ENCODE results near the gene HTT.

Gene HTT

DNA sequence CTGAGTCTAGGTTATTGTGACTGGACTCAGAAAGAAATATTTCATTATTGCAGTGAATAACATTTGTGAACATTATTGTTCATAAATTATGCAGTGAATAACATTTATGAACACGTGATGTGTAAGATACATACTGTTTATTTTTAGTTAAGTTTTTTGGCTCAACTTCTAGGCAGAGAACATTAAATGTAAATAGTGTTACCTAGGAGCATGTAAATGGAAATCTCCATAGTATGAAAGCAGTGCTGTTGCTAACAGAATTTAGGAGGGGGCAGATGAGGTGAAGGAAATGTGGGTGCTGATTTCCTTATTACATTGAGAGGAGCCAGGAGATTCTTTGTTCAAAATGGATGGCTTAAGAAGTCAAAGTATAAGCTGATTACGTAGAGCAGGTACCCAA, 45.0 kb downstream of the HTT start:
- Histone ChIP-seq H3K27ac (ENCODE audit: low read depth, low read length) (no peak overlapping the region), H3K4me1 (ENCODE audit: control insufficient read depth, low read length) (no peaks in the 10 kb centered on the region), H3F3A (ENCODE audit: control insufficient read depth, insufficient read depth) (peaks cover 3% of the 10 kb centered on the region; the same call in 1 of the 2 replicates), H3K9me3 (ENCODE audit: control insufficient read depth, insufficient read depth, low read length) (no peaks in the 10 kb centered on the region), H3K4me2 (ENCODE audit: low read length) (no peak overlapping the region), H3K36me3 (ENCODE audit: control insufficient read depth, low read length) (peaks cover 97% of the 10 kb centered on the region), H3K4me3 (ENCODE audit: low read length) (no peak overlapping the region), H4K20me1 (ENCODE audit: control insufficient read depth, insufficient read depth, low read depth, low read length) (no peaks in the 10 kb centered on the region), H3K9me2 (replicated peaks; ENCODE audit: control insufficient read depth, low read length) (no peaks in the 10 kb centered on the region), H3K27me3 (ENCODE audit: control insufficient read depth, low read length) (no peaks in the 10 kb centered on the region), H3K79me2 (ENCODE audit: control insufficient read depth, low read length) (no peaks in the 10 kb centered on the region)
- no peak for TF ChIP-seq EZH2phosphoT487 (IDR thresholded peaks at IDR 0.05; ENCODE audit: borderline replicate concordance, low read length)
- TF ChIP-seq, protein P1, sequence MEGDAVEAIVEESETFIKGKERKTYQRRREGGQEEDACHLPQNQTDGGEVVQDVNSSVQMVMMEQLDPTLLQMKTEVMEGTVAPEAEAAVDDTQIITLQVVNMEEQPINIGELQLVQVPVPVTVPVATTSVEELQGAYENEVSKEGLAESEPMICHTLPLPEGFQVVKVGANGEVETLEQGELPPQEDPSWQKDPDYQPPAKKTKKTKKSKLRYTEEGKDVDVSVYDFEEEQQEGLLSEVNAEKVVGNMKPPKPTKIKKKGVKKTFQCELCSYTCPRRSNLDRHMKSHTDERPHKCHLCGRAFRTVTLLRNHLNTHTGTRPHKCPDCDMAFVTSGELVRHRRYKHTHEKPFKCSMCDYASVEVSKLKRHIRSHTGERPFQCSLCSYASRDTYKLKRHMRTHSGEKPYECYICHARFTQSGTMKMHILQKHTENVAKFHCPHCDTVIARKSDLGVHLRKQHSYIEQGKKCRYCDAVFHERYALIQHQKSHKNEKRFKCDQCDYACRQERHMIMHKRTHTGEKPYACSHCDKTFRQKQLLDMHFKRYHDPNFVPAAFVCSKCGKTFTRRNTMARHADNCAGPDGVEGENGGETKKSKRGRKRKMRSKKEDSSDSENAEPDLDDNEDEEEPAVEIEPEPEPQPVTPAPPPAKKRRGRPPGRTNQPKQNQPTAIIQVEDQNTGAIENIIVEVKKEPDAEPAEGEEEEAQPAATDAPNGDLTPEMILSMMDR (IDR thresholded peaks at IDR 0.05; ENCODE audit: low read depth, low read length, poor library complexity, severe bottlenecking): no peak

DNA sequence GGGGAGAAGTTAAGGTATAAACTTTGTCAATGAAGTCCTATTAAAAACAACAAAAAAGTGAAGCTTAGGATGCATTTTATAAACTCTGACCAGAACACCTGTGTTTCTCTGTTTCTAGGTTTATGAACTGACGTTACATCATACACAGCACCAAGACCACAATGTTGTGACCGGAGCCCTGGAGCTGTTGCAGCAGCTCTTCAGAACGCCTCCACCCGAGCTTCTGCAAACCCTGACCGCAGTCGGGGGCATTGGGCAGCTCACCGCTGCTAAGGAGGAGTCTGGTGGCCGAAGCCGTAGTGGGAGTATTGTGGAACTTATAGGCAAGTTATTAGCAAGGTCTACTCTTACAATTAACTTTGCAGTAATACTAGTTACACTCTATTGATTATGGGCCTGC, 46.6 kb downstream of the HTT start:
- Histone ChIP-seq H3K4me3 (ENCODE audit: low read length) (no peak overlapping the region), H3K27me3 (ENCODE audit: control insufficient read depth, low read length) (no peaks in the 10 kb centered on the region), H3K27ac (ENCODE audit: low read depth, low read length) (no peak overlapping the region), H3K79me2 (ENCODE audit: control insufficient read depth, low read length) (no peaks in the 10 kb centered on the region), H3K4me2 (ENCODE audit: low read length) (no peak overlapping the region), H3K36me3 (ENCODE audit: control insufficient read depth, low read length) (peaks cover 87% of the 10 kb centered on the region), H4K20me1 (ENCODE audit: control insufficient read depth, insufficient read depth, low read depth, low read length) (no peaks in the 10 kb centered on the region), H3K9me2 (replicated peaks; ENCODE audit: control insufficient read depth, low read length) (no peaks in the 10 kb centered on the region), H3K4me1 (ENCODE audit: control insufficient read depth, low read length) (no peaks in the 10 kb centered on the region), H3F3A (ENCODE audit: control insufficient read depth, insufficient read depth) (peaks cover 3% of the 10 kb centered on the region; the same call in 1 of the 2 replicates), H3K9me3 (ENCODE audit: control insufficient read depth, insufficient read depth, low read length) (no peaks in the 10 kb centered on the region)
- TF ChIP-seq, protein P1 (IDR thresholded peaks at IDR 0.05; ENCODE audit: low read depth, low read length, poor library complexity, severe bottlenecking): no peak
- no peak for TF ChIP-seq EZH2phosphoT487 (IDR thresholded peaks at IDR 0.05; ENCODE audit: borderline replicate concordance, low read length)

DNA sequence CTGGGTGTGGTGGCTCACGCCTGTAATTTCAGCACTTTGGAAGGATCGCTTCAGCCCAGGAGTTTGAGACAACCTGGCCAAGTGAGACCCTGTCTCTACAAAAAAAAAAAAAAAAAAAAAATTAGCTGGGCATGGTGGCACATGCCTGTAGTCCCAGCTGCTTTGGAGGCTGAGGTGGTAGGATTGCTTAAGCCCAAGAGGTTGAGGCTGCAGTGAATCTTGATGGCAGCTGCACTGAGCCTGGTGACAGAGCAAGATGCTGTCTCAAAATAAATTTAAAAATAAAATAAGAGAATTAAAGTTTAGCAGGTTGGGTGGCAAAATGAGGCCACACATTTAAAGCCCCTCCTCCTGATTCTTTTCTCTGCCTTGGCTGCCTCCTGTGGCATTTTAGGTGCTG, 47.1 kb downstream of the HTT start:
- Histone ChIP-seq H3K4me3 (ENCODE audit: low read length) (no peak overlapping the region), H3F3A (ENCODE audit: control insufficient read depth, insufficient read depth) (peaks cover 3% of the 10 kb centered on the region; the same call in 1 of the 2 replicates), H3K4me1 (ENCODE audit: control insufficient read depth, low read length) (no peaks in the 10 kb centered on the region), H3K27ac (ENCODE audit: low read depth, low read length) (no peak overlapping the region), H4K20me1 (ENCODE audit: control insufficient read depth, insufficient read depth, low read depth, low read length) (no peaks in the 10 kb centered on the region), H3K79me2 (ENCODE audit: control insufficient read depth, low read length) (no peaks in the 10 kb centered on the region), H3K36me3 (ENCODE audit: control insufficient read depth, low read length) (peaks cover 84% of the 10 kb centered on the region), H3K27me3 (ENCODE audit: control insufficient read depth, low read length) (no peaks in the 10 kb centered on the region), H3K4me2 (ENCODE audit: low read length) (no peak overlapping the region), H3K9me2 (replicated peaks; ENCODE audit: control insufficient read depth, low read length) (no peaks in the 10 kb centered on the region), H3K9me3 (ENCODE audit: control insufficient read depth, insufficient read depth, low read length) (no peaks in the 10 kb centered on the region)
- no peak for TF ChIP-seq EZH2phosphoT487 (IDR thresholded peaks at IDR 0.05; ENCODE audit: borderline replicate concordance, low read length)
- TF ChIP-seq, protein P1 (IDR thresholded peaks at IDR 0.05; ENCODE audit: low read depth, low read length, poor library complexity, severe bottlenecking): no peak
